Esophagus squamous epithelium (tissue), 5 donors: ENCODE results near the gene GNG13. TPM values are rescaled to one million over a fixed set of nuclear protein-coding genes. Genes with fewer than 3 reads are reported as not detected.

ENCODE experiments used
- DNase-seq: peaks from one replicate; lab custom pipeline; 2025; lab: John Stamatoyannopoulos, UW
- H3K27ac ChIP-seq, 4 donors: fragments of 200-600 bp; sonication (generic); one replicate each; pipeline ENCODE4 v1.5.1; 2016 to 2019; ENCODE audit warnings: mild to moderate bottlenecking in 1 of 4
- H3K27me3 ChIP-seq, 4 donors: fragments of 200-600 bp; sonication (generic); 1 replicate in 3 of 4; 2 replicates in 1 of 4; pipeline versions ENCODE4 v1.5.1 to v1.6.0; 2017 to 2021; ENCODE audit warnings: antibody characterized with exemption in 1 of 4
- H3K36me3 ChIP-seq, 3 donors: fragments of 200-600 bp; sonication (generic); one replicate each; pipeline ENCODE4 v1.5.1; 2016 to 2019
- H3K4me1 ChIP-seq, 3 donors: fragments of 200-600 bp; sonication (generic); one replicate each; pipeline ENCODE4 v1.5.1; 2017 to 2019
- H3K4me3 ChIP-seq, 4 donors: fragments of 200-600 bp; sonication (generic); 1 replicate in 3 of 4; 2 replicates in 1 of 4; pipeline ENCODE4 v1.5.1; 2016 to 2019; ENCODE audit warnings: mild to moderate bottlenecking in 2 of 4, moderate library complexity in 1 of 4
- H3K9me3 ChIP-seq, 3 donors: fragments of 200-600 bp; sonication (generic); one replicate each; pipeline ENCODE4 v1.5.1; 2016 to 2019
- CTCF ChIP-seq, 6 experiments: fragments of 450-650 bp in 4 of 6; fragments of 200-600 bp in 2 of 6; sonication (generic) in 2 of 6; IDR thresholded peaks; one replicate each; pipeline ENCODE4 v1.5.1; 2016 to 2019; ENCODE audit warnings: antibody characterized with exemption in 6 of 6, mild to moderate bottlenecking in 4 of 6, moderate library complexity in 4 of 6
- POLR2A ChIP-seq, 4 donors: fragments of 450-650 bp; IDR thresholded peaks; one replicate each; pipeline ENCODE4 v1.6.1; 2017; ENCODE audit warnings: antibody characterized with exemption in 4 of 4, mild to moderate bottlenecking in 4 of 4, moderate library complexity in 3 of 4
- whole genome bisulfite sequencing, 2 donors: methylation state at CpG; one replicate each; pipeline ENCODE4 v1.1.5; 2018; 5-methylcytosine and 5-hydroxymethylcytosine counted together
- intact Hi-C: fragments of 100-400 bp; cut with DNase I; formaldehyde crosslinking; loops from one replicate; pipeline ENCODE4 v1.15.0; 2022
- total RNA-seq, 4 donors: library from RNA; depleted of rRNA; stranded (reverse); fragments of >200 nt; gene quantifications; one replicate each; pipeline ENCODE4 v1.1.0, GENCODE V29; 2016
- donor health status: DM: yes; HTN: yes; CAD: no.

Gene GNG13
- total RNA-seq, 4 donors from 2014 or later: not detected

GRCh38 chr16:805474-805873 lies 4.9 kb upstream of the GNG13 start:
- Histone ChIP-seq H3K4me3 (no peak overlapping the region), H3K36me3 (no peaks in the 10 kb centered on the region), H3K9me3 (no peaks in the 10 kb centered on the region), H3K27ac (no peak overlapping the region), H3K4me1 (peaks cover 3 to 25% (median 10%) of the 10 kb centered on the region in 3 donors), H3K27me3 (peaks cover 7 to 63% (median 13%) of the 10 kb centered on the region in 4 donors)
- no peak for TF ChIP-seq POLR2A (IDR thresholded peaks at IDR 0.05)
- no peak for TF ChIP-seq CTCF (IDR thresholded peaks at IDR 0.05)
- 64 to 66% methylated on average over 4 to 7 of the region's 17 CpGs for WGBS, 2 donors
- intact Hi-C loops: no loop called here
- no peak for DNase-seq

GRCh38 chr16:804193-805048 lies 3.9 kb upstream of the GNG13 start:
- no peak for TF ChIP-seq POLR2A (IDR thresholded peaks at IDR 0.05)
- TF ChIP-seq CTCF (IDR thresholded peaks at IDR 0.05): no peak
- Histone ChIP-seq H3K27me3 (peaks cover 10 to 66% (median 20%) of the 10 kb centered on the region in 4 donors), H3K4me1 (peaks cover 3 to 33% (median 10%) of the 10 kb centered on the region in 3 donors), H3K27ac (no peak overlapping the region), H3K9me3 (no peaks in the 10 kb centered on the region), H3K36me3 (no peaks in the 10 kb centered on the region), H3K4me3 (no peak overlapping the region)
- intact Hi-C loops: no loop called here
- 43 to 44% methylated on average over 7 to 17 of the region's 33 CpGs for WGBS, 2 donors
- DNase-seq: no peak

- Histone ChIP-seq H3K36me3 (no peaks in the 10 kb centered on the region), H3K27me3 (peaks cover 10 to 69% (median 23%) of the 10 kb centered on the region in 4 donors), H3K9me3 (no peaks in the 10 kb centered on the region), H3K27ac (no peak overlapping the region), H3K4me1 (peaks cover 3 to 33% (median 8%) of the 10 kb centered on the region in 3 donors), H3K4me3 (no peak overlapping the region)
- no peak for TF ChIP-seq CTCF (IDR thresholded peaks at IDR 0.05)
- TF ChIP-seq POLR2A (IDR thresholded peaks at IDR 0.05): no peak
- DNase-seq: no peak
- WGBS, 2 donors: 33 to 40% methylated on average over 6 to 8 of the region's 8 CpGs
- intact Hi-C loops: no loop called here
Observed at GRCh38 chr16:803754-804080, 3.2 kb upstream of the GNG13 start.

GRCh38 chr16:802914-803753 lies 2.6 kb upstream of the GNG13 start:
- intact Hi-C loops: no loop called here
- H3K27ac ChIP-seq: no peak overlapping the region
- no peaks in the 10 kb centered on the region for H3K9me3 ChIP-seq
- H3K36me3 ChIP-seq: no peaks in the 10 kb centered on the region
- no peak for DNase-seq
- H3K4me1 ChIP-seq: peaks cover under 1 to 28% (median 2%) of the 10 kb centered on the region in 3 donors
- TF ChIP-seq POLR2A (IDR thresholded peaks at IDR 0.05) (no peak), CTCF (IDR thresholded peaks at IDR 0.05) (no peak)
- peaks cover 10 to 74% (median 23%) of the 10 kb centered on the region in 4 donors for H3K27me3 ChIP-seq
- H3K4me3 ChIP-seq: no peak overlapping the region
- 78 to 80% methylated on average over 5 to 12 of the region's 33 CpGs for WGBS, 2 donors
